Uterus (tissue), 4 donors: ENCODE results near the gene UPK1A. TPM values are rescaled to one million over a fixed set of nuclear protein-coding genes. Genes with fewer than 3 reads are reported as not detected.

Source experiments
- DNase-seq, 2 donors: peaks; one replicate each; pipeline ENCODE4 v3.0.0-alpha.2; 2019 to 2020
- H3K27ac ChIP-seq, 2 donors: fragments of 200-600 bp; sonication (generic); 1 replicate in 1 of 2; 2 replicates in 1 of 2; pipeline ENCODE4 v1.5.1; 2016 to 2018
- H3K27me3 ChIP-seq, 2 donors: fragments of 200-600 bp; sonication (generic); one replicate each; pipeline ENCODE4 v1.5.1; 2018 to 2019; ENCODE audit warnings: control low read depth in 1 of 2
- H3K36me3 ChIP-seq, 2 donors: fragments of 200-600 bp; sonication (generic); one replicate each; pipeline ENCODE4 v1.5.1; 2019; ENCODE audit warnings: control low read depth in 1 of 2
- H3K4me1 ChIP-seq, 2 donors: fragments of 200-600 bp; sonication (generic); one replicate each; pipeline ENCODE4 v1.5.1; 2018 to 2019; ENCODE audit warnings: control low read depth in 1 of 2
- H3K4me3 ChIP-seq, 2 donors: fragments of 200-600 bp; sonication (generic); 1 replicate in 1 of 2; 2 replicates in 1 of 2; pipeline ENCODE4 v1.5.1; 2018 to 2019; ENCODE audit warnings: mild to moderate bottlenecking in 1 of 2
- H3K9me3 ChIP-seq, 2 donors: fragments of 200-600 bp; sonication (generic); one replicate each; pipeline ENCODE4 v1.5.1; 2019; ENCODE audit warnings: control low read depth in 1 of 2
- POLR2A ChIP-seq, 2 donors: fragments of 450-650 bp; IDR thresholded peaks; one replicate each; pipeline ENCODE4 v1.6.1; 2016; ENCODE audit warnings: antibody characterized with exemption in 2 of 2, mild to moderate bottlenecking in 1 of 2, moderate library complexity in 1 of 2
- intact Hi-C: fragments of 100-400 bp; cut with DNase I; formaldehyde crosslinking; loops from one replicate; pipeline ENCODE4 v1.15.1; 2023; ENCODE audit warnings: low total_unique reads
- total RNA-seq, 4 donors: library from RNA; depleted of rRNA in 3 of 4; stranded (reverse); fragments of >200 nt in 3 of 4; gene quantifications; one replicate each; pipeline versions ENCODE4 v1.1.0 to v1.2.4, GENCODE V29; 2014 to 2023
- TF ChIP-seq, protein P1 (sequence below), 4 experiments: fragments of 200-600 bp in 2 of 4; fragments of 450-650 bp in 2 of 4; sonication (generic) in 2 of 4; IDR thresholded peaks; one replicate each; pipeline ENCODE4 v1.5.1; 2016 to 2019; ENCODE audit warnings: antibody characterized with exemption in 4 of 4, mild to moderate bottlenecking in 2 of 4, moderate library complexity in 1 of 4
- donor health status: DM: yes; HTN: yes; CAD: no.

UPK1A gene
- total RNA-seq, 4 donors from 2014 or later = 0.91 TPM; not detected in 3

DNA sequence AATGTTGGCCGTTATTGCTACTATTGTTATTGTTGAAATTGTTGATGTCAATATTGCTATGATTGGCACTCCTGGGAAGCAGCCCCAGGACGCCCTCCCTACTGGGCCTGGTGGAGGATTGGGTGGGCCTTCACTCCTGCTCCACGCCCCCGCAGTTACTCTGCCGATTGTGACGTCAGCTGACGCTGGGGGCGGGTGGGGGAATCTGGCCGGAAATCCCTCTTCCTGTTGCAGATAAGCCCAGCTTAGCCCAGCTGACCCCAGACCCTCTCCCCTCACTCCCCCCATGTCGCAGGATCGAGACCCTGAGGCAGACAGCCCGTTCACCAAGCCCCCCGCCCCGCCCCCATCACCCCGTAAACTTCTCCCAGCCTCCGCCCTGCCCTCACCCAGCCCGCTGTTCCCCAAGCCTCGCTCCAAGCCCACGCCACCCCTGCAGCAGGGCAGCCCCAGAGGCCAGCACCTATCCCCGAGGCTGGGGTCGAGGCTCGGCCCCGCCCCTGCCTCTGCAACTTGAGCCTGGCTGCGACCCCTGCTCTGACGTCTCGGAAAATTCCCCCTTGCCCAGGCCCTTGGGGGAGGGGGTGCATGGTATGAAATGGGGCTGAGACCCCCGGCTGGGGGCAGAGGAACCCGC lies 24.7 kb upstream of the UPK1A start, which contains the start of gene ETV2:
Gene ETV2, plus strand, starts transcription at position 231 of the 637 bp plus-strand sequence. CDS start 716 bp downstream, outside the sequence.
- no peak within 1 kb of the TSS for H3K4me3 ChIP-seq
- no peak for TF ChIP-seq POLR2A (IDR thresholded peaks at IDR 0.05)
- TF ChIP-seq, protein P1, sequence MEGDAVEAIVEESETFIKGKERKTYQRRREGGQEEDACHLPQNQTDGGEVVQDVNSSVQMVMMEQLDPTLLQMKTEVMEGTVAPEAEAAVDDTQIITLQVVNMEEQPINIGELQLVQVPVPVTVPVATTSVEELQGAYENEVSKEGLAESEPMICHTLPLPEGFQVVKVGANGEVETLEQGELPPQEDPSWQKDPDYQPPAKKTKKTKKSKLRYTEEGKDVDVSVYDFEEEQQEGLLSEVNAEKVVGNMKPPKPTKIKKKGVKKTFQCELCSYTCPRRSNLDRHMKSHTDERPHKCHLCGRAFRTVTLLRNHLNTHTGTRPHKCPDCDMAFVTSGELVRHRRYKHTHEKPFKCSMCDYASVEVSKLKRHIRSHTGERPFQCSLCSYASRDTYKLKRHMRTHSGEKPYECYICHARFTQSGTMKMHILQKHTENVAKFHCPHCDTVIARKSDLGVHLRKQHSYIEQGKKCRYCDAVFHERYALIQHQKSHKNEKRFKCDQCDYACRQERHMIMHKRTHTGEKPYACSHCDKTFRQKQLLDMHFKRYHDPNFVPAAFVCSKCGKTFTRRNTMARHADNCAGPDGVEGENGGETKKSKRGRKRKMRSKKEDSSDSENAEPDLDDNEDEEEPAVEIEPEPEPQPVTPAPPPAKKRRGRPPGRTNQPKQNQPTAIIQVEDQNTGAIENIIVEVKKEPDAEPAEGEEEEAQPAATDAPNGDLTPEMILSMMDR (IDR thresholded peaks at IDR 0.05) = no peak
- intact Hi-C loops = no loop called here
- no peaks in the 10 kb centered on the region for H3K4me1 ChIP-seq
- no peaks in the 10 kb centered on the region for H3K36me3 ChIP-seq
- H3K27me3 ChIP-seq = no peaks in the 10 kb centered on the region
- H3K9me3 ChIP-seq = no peaks in the 10 kb centered on the region
- H3K27ac ChIP-seq = no peak within 1 kb of the TSS
- peak in 1 of 2 donors; percentile 40 for DNase-seq

DNA sequence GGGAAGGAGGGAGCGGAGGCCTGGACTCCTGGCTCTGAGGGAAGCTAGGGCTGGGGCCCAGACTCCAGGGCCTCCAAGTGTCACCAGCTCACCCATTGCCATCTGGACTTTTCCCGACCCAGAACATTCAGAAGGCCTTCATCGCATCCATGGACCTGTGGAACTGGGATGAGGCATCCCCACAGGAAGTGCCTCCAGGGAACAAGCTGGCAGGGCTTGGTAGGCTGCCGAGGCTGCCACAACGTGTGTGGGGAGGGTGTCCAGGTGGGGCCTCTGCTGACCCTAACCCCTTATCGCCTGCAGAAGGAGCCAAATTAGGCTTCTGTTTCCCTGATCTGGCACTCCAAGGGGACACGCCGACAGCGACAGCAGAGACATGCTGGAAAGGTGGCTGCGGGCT lies 24.0 kb upstream of the UPK1A start:
- no peaks in the 10 kb centered on the region for H3K9me3 ChIP-seq
- no peak for DNase-seq
- no peak for TF ChIP-seq POLR2A (IDR thresholded peaks at IDR 0.05)
- TF ChIP-seq, protein P1 (IDR thresholded peaks at IDR 0.05) = no peak
- no peak overlapping the region for H3K4me3 ChIP-seq
- no peak overlapping the region for H3K27ac ChIP-seq
- H3K36me3 ChIP-seq = no peaks in the 10 kb centered on the region
- intact Hi-C loops = no loop called here
- H3K27me3 ChIP-seq = no peaks in the 10 kb centered on the region
- H3K4me1 ChIP-seq = no peaks in the 10 kb centered on the region

DNA sequence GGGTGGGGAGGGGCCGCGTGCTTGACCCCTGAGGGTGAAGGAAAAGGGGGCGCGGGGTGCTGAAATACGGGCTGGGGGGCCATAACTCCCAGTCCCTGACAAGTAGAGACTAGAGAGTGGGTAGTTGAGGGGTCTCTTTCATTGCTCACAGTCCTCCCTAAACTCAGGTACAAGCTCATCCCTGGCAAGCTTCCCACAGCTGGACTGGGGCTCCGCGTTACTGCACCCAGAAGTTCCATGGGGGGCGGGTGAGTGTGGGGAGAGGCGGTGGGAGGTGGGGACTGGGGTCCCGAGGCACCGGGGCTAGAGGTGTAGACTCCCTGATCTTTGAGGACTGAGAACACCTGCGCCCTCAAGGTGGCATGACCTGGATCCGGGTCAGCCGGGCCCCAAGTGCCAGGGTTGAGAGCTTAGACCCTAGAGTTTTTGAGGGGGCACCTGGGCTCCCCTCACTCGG lies 23.5 kb upstream of the UPK1A start:
- peak; percentile 37 to 43 for DNase-seq
- Histone ChIP-seq H3K36me3 (no peaks in the 10 kb centered on the region), H3K4me1 (no peaks in the 10 kb centered on the region), H3K27ac (peak overlapping the region; percentile 85 to 91), H3K4me3 (peak overlapping the region; percentile 49 to 51), H3K27me3 (no peaks in the 10 kb centered on the region), H3K9me3 (no peaks in the 10 kb centered on the region)
- intact Hi-C loops = no loop called here
- no peak for TF ChIP-seq POLR2A (IDR thresholded peaks at IDR 0.05)
- TF ChIP-seq, protein P1 (IDR thresholded peaks at IDR 0.05) = no peak

DNA sequence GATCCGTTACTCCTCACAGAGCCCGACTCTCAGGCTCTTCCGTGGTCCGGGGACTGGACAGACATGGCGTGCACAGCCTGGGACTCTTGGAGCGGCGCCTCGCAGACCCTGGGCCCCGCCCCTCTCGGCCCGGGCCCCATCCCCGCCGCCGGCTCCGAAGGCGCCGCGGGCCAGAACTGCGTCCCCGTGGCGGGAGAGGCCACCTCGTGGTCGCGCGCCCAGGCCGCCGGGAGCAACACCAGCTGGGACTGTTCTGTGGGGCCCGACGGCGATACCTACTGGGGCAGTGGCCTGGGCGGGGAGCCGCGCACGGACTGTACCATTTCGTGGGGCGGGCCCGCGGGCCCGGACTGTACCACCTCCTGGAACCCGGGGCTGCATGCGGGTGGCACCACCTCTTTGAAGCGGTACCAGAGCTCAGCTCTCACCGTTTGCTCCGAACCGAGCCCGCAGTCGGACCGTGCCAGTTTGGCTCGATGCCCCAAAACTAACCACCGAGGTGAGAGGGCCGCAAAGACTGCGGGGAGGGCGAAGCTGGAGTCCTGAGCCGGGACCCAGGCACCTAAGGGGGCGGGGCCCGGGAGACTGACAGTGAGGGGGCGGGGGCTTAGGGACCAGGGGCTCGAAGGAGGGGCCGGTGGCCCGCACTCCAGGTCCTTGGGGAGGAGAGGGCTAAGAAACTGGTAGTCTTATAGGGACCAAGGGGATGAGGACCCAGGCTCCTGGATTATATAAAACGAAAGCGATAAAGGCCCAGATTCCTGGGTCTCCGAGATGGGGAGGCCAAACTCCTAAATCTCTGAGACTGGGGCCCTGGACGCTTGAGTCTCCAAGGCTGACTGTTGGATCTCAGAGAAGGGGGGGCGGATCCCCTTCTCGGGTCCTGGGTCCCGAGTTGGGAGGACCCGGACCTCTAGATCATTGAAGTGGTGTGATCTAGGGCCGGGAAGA lies 22.8 kb upstream of the UPK1A start:
- Histone ChIP-seq H3K36me3 (no peaks in the 10 kb centered on the region), H3K9me3 (no peaks in the 10 kb centered on the region), H3K4me1 (no peaks in the 10 kb centered on the region), H3K4me3 (peak overlapping the region; percentile 49 to 51), H3K27me3 (no peaks in the 10 kb centered on the region), H3K27ac (peak overlapping the region; percentile 85 to 91)
- peak; percentile 83 to 84 for DNase-seq
- intact Hi-C loops = no loop called here
- peak in 1 of 2 donors; percentile 65 for TF ChIP-seq POLR2A (IDR thresholded peaks at IDR 0.05)
- TF ChIP-seq, protein P1 (IDR thresholded peaks at IDR 0.05) = no peak
